Left forelimb (tissue), 1 donor: Measurements from ENCODE around the gene ISX.
"Not testable (repeated sequence)": the region's sequence is repeated elsewhere in the genome, so short reads cannot be mapped to it uniquely, and the experiment has no call there.

ENCODE experiments used
- DNase-seq: peaks from one replicate; pipeline ENCODE4 v3.0.0-alpha.2; 2018; ENCODE audit warnings: low spot score

The ISX gene

DNA sequence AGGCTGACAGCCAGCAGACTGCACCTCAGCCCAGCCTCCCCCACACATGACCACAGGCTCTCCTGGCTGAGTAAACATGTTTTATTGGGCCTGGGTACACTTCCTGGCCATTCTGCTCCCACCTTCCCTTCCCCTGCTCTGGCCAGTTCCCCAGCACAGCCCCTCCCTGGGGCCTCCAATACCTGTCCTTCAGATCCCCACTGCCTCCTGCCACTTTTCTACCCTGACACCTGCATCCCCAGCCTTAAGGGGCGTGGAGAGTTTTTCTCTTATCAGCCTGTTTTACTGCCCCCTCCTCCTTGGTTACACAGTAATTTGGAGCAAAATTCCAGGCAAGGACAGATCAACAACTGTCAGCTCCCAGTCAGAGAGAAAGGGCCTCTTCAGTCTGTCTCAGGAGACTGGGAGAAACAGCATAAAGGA lies at the start of gene ISX:
Gene ISX (plus strand): TSS at position 363 of the 423 bp plus-strand sequence. CDS start 930 bp downstream, outside the sequence.
- DNase-seq = no peak

DNA sequence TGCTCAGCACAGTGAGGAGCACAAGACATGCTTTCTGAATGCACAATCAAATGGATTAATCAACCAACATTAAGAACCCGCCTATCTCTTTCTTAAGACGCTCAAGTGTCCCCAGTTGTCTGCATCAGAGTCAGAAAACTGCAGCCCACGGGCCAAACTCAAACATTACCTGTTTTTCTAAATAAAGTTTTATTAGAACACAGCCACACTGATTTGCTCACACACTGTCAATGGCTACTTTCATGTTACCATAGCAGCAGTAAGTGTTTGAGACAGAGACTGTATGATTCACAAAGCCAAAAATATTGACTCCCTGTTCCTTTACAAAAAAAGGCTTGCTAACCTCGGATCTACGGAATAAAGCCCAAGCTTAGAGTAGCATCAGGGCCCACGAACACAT lies 49.0 kb upstream of the ISX start:
- DNase-seq = no peak

DNA sequence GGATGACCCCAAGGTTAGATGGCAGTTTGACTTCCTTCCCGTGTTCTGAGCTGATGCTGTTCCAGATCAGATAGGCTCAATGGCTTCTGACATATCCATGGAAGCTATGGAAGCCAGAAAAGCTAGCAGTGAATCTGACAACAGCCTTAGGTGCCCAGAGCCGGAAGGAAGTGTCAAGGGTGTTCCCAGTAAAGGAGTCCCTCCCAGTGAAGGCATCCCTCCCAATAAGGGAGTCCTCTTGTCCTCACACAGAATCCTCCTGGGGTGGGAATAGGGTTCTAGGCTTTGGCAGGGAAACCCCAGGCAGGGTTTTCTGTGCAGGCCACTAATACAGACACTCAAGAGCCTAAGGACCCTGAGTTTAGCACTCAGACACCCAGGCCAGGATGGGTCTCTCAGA lies 47.0 kb upstream of the ISX start:
- DNase-seq = no peak

DNA sequence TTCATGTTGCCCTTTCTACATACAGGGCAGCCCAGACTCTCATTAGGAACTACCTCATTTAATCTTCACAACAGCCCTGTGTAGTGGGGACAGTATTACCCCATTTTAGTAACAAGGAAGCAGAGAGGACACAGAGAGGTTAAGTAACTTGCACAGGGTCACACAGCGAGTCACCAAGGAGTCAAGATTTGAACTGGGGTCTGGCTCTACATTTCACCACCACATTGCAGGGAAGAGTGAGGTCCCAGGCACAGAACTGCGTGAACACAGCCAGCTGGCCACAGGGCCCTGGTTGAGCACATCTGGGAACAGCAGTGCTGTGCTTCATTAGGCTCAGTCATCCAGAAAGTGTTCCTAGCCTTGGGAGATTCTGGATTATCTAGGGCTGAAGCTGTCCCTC lies 45.4 kb upstream of the ISX start:
- peak; percentile 17 for DNase-seq

DNA sequence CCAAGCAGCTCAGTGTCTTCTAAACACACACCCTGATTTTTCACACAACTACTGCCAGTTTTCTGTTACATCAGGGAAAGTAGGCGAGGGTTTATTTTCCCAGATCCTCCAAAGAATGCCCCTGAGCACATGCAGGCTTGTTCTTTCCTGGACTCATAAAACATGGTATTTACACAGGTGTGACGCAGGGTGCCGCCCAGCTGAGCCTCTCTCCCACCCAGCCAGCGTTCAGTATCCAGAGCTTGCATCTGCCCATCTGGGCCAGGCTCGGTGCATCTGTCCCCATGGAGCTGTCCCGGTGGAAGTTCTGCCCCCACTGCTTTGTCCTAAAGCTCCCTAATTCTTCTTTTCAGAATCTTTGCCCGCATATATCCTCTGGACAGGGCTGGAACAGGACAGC lies 44.8 kb upstream of the ISX start:
- DNase-seq = peak; percentile 6

DNA sequence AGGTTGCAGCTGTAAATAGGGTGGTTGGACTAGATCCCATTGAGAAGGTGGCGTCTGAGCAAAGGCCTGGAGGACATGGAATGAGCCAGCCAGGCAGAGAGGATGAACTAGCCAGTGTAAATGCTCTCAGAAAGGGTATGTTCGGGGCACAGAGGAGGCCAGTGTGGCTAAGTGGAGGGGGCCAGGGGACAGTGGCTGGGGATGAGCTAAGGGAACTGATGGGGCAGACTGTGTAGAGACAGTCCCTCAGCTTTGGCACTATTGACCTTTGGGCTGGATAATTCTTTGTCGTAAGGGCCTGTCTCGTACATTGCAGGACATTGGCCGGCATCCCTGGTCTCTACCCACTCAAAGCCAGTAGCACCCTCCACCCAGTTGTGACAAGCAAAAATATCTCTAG lies 43.7 kb upstream of the ISX start:
- peak; percentile 34 for DNase-seq

DNA sequence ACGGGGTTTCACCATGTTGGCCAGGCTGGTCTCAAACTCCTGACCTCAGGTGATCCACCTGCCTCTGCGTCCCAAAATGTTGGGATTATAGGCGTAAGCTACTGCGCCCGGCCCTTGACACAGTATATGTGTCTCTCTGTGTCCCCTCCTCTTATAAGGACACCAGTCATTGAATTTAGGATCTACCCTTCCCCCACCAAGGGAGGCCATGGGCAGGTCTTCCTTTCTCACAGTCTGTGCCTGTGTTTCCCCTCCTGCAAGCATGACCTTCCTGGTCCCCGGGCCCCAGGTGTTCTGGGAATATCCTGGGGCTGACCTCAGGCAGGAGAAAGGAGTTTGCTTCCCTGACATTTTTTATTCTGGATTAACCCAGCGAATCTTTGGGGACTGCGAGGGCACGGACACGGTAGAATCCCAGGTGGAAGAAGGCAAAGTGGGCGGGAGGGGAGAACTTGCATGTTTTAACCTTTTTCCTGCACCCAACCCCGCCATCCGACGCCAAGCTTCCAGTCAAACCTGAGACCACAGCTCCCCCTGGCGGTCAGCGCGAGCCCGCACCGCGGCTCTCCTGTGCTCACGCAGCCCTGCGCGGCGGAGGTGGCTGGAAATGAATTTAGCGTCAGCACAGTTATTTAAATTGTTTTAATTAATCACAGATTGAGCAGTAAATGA lies 42.1 kb upstream of the ISX start:
- peak; percentile 77 for DNase-seq

DNA sequence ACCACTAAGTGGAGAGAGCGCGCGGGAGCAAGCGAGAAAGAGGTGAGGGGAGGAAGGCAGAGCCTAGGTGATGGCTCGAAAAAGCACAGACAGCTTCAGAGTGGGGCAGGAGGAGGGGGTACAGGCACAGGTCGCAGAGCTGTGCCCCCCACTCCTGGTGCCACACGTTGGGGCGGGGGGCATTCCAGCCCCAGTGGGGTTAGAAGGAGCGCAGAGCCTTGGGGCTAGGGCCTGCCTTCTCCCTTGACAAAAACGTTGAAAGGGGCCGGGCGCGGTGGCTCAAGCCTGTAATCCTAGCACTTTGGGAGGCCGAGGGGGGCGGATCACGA lies 41.6 kb upstream of the ISX start:
- DNase-seq = no peak

DNA sequence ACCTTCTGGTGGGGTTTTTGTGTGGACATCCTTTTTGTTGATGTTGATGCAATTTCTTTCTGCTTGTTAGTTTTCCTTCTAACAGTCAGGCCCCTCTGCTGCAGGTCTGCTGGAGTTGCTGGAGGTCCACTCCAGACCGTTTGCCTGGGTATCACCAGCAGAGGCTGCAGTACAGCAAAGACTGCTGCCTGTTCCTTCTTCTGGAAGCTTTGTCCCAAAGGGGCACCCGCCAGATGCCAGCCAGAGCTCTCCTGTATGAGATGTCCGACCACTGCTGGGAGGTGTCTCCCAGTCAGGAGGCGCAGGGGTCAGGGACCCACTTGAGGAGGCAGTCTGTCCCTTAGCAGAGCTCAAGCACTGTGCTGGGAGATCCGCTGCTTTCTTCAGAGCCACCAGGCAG lies 35.8 kb upstream of the ISX start:
- peak; percentile 8 for DNase-seq

DNA sequence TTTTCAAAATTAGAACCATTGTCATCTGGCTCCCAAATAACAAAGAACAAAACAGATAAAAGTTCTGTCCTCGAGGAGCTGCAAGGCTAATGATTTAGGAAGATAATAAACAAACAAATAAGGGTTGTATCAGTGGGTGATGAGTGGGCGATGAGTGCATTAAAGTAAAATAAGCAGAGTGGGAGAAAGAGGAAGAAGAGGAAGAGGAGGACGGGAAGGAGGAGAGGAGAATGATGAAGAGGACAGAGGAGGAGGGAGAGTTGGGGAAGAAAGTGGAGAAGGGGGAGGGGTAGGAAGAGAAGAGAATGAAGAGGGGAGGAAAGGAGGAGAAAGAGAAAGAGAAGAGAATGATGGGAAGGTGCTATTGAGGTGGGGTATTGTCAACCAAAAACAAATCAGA lies 33.4 kb upstream of the ISX start:
- no peak for DNase-seq

DNA sequence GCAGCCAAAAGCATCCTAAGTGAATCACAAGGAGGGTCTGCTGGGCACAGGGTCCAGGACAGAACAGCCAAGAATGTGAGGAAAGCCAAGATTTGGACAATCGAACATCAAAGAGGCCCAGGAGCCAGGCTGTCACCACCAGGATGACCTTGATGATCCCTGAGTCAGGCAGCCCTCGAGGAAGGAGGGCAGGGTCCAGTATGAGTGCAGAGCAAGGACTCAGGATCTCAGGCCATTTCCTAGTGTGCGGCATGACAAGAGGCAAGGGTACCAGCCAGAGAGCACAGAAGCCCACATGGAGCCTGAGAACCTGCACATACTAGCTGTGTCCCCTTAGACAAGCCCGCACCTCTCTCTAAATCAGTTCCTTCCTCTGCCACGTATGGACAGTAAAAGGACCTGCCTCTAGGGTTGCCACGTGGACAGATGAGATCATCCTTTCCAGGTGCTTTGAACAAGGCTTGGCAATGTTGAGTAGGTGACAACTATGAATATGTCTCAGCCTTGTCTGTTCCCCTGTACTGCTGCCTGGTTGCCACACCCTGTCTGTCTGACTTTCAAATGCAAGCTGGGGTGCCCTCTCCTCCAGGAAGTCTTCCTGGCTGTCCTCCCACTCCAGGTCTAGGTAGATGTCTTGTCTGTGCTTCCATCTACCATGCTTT lies 32.2 kb upstream of the ISX start:
- peak; percentile 36 for DNase-seq

DNA sequence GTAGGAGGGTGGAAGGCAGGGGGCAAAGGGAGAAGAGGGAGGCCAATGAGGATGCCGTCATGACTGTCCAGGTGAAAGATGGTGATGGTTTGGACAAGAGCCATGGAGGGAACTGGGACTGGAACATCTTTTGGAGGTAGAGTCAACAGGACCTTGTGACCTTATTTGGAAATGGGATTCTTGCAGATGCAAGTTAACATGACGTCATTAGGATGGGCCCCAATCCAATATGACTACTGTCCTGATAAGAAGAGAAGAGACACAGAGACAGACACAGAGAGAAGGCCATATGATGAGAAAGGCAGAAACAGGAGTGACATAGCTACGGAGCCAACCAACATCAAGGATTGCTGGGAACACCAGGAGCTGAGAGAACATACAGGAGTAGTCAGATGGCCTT lies 31.0 kb upstream of the ISX start:
- peak; percentile 20 for DNase-seq

DNA sequence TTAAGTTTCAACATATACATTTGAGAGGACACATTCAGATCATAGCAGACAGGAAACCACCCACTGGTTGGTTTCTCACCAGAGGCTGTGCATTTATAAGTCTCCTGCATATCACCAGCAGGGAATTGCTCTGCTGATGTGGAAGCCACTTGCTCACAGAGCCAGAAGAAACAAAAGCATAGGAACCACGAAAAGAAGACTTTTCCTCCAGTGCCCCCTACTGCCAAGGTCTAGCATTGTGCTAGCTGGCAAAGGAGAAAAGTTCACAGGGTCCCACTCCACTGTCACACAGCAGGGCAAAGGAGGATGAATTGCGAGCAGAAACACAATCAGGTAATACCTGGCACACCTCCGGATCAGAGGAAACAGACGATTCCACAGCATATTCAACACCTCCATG lies 28.9 kb upstream of the ISX start:
- DNase-seq = no peak

DNA sequence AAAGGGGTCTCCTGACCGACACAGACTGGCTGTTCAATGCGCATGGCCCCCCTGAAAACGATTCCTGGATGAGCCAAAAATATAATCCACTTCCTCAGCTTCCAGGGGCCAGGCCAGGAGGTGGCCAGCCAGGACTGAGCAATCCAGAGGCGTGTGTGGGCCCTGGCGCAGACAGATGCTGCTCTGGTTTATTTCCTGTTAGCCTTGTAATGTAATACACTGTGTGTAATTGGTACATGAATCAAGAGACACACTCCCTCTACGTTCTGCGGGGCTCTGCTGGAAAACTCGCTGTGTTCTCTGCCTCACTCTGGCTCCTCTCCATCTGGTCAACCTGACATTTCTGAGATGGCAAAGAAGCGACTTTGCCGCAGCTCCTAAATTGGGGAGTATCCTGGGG lies 26.3 kb upstream of the ISX start:
- no peak for DNase-seq

DNA sequence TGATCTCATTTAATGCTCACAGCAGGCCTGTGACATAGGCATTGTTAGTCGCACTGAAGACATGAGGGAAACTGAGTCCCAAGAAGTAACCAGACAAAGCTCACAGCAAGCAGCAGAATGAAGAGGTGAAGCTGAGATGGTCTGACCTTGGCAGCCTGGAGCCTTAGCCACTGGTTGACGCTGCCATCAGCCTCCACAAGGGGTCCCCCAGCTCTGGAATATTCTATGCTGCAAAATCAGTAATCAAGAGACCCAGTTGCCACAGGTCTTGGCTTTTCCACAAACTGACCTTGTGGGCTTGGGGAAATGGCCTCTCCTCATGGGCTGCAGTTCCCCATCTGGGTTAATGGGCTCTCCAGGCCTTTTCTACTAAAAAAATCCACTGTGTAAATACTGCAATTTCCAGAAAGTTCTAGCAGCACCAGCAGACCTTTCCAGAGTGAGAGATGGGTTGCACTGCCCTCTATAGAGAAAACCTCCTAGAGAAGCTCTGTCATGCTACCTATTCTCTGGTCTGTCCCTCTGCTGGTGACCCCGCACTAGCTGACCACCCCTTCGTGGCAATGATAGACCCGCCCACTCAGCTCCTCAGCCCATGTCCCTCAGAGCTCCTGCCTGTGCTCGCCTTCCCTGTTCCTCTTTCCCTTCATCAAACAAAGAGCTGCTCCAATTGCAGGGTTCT lies 22.6 kb upstream of the ISX start:
- DNase-seq = no peak

DNA sequence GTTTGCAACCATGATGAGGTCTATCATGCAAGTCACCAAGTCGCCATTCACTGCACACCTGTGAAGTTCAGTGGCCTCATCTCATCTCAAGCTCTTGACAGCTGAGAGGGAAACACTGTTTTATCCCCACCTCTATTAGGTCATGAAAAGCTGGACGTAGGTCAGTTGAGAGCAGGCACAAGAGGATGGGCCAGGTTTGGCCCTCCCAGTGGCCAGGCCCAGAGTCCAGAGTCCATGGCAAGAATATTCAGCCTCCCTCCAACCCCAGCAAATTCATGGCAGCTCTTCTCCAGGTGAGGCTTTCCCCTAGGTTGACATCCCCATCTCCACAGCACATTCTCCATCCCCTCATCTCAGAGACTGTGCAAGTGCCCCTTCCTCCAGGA lies 22.0 kb upstream of the ISX start:
- DNase-seq = no peak

DNA sequence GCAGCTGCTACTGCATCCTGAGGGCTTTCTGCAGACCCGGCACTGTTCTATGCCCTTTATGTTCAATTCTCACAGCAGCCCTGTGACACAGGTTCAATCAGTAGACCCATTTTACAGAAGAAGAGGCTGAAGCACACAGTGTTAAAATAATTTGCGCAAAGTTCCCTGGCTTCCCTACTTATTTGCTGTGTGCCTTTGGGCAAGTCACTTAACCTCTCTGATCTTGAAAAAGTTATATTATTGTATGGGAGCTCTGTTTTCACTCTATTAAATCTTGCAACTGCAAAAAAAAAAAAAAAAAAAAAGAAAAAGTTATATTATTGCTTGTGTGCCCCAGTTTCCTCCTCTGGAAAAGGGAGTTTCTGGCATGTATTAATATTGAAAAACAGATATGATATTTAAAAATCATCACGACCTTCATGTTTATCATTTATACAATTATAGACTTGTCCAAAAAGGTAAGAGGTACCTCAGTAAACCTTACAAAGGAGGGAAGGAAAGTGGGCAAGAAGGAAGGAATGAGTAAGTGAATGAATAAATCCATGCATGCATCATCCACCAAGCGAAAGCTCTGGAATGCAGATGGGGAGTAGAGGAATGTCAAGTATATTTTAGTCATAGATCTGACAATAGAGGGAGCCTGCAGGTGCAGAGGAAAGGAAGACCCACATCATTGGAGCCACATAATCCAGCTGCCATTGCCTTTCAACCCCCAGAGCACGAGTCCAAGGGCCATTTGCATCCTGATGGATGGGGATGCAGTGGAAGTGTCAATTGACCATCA lies 21.2 kb upstream of the ISX start:
- DNase-seq = no peak

DNA sequence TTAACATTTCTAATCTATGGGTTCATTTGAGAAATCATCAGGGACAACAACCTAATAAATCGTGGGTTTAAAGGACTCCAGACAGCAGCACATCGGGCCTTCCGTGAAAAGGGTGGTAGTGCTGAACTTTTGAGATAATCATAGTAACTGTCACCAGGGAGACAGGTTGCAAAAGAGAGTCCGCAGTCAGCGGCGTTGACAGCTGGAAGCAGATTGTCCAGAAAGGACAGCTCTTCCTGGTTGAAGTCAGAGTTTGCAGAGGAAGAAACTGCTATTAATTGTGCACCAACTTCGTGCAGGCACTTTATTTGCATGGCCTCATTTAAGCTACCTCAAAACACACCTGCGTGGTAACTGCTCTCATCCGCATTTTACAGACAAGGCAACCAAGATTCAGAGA lies 20.5 kb upstream of the ISX start:
- DNase-seq = no peak

DNA sequence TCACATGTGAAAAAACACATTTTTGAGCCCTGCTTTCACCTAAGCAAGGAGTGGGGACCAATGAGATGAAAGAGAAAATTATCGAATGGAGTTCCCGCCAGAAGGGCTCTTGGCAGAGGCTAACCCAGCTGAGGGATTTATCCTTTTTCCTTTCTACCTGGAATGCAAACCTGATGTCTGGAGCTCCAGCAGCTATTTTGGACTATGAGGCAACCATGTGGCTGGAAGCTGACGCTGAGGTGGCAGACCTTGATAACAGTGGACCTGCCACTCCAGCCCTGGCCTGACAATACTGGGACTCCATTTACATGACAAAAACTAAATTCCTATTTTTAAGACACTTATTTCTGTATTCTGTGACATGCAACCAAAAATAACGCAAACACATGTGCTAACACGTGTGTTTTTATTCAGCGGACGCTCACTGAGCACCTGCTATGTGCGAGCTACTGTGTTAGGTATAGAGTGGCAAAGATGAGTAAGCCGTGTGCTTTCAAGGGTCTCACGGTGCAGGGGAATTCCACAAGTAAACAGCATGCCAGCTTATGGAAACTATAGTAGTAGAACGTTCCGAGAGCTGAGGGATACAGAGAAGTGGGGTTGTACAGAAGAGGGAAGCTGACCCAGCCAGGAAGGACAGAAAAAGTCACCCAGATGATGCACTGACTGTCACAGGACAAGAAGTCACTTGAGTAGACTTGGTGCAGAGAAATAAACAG lies 19.1 kb upstream of the ISX start:
- DNase-seq = no peak

DNA sequence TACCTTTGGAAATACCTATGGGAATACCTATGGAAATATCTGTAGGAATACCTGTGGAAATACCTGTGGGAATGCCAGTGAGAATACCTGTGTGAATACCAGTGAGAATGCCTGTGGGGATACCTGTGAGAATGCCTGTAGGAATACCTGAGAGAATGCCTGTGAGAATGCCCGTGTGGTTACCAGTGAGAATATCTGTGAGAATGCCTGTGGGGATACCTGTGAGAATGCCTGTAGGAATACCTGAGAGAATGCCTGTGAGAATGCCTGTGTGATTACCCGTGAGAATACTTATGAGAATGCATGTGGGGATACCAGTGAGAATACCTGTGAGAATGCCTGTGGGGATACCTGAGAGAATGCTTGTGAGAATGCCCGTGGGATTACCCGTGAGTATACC lies 15.9 kb upstream of the ISX start:
- not testable (repeated sequence) for DNase-seq

DNA sequence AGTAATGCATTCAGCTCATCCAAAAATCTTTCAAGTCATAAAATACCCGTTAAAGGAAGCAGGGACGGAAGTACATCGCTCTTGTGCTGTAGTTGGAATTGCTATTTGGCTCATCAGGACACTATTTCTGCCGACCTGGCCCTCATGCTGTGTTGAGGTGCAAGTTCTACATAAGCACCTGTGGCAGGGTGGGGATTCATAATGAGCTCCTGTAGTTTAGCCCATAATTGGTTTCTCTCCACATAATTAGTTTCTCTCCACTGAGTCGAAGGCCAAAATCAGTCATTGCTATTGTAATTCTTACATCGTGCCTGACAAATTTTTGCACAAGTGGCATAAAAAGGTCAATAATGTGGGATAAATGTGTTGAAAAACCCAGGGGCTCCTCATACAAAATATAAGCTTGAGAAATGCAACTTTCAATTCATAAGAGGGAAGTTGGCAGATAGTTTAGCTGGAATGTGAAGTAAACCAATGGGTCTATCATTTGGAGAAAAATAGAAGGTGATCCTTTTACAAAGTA lies 14.9 kb upstream of the ISX start:
- no peak for DNase-seq

DNA sequence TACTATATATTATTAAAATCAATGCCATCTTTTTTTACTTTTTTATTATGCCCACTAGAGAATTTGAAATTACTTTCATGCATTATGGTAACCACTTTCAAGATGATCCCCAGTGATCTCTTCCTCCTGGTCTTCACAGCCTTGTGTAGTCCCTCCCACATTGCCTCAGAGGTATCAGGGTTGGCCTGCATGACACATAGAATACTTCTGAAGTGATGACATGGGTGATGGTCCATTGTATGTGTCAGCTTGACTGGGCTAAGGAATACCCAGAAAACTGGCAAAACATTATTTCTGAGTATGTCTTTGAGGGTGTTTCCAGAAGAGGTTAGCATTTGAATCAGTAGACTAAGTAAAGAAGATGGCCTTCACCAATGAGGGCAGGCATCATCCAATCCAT lies 14.2 kb upstream of the ISX start:
- no peak for DNase-seq
